ENCODE data around the gene NR3C1.

The NR3C1 gene

DNA sequence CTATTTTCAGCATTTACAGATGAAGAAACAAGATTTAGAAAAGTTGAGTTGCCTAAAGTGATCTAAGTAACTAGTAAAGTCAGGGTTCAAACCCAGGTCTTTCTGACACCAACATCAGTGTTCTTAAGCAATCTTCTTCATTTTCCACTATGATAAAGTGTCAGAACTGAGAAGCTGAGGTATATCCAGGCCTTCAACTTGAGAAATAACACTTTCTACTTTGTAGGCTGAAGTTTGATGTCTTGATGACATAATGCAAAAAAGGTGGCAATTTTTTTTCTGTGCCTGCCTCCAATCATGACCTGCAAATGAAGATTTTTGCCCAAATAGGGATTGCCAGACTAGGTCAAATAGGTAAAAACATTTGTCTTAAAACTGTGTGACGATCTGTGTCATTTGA, 81.3 kb downstream of the NR3C1 start:
- Histone ChIP-seq H3F3A (ENCODE audit: low read depth) (no peaks in the 10 kb centered on the region), H3K9ac (ENCODE audit: low read depth, low read length, poor library complexity, severe bottlenecking) (no peak overlapping the region), H3K36me3 (ENCODE audit: insufficient read depth, low read length) (no peaks in the 10 kb centered on the region), H3K9me3 (ENCODE audit: insufficient read depth, low read depth, low read length) (peaks cover under 1% of the 10 kb centered on the region; the same call in 1 of the 2 replicates), H3K9me2 (replicated peaks; ENCODE audit: low read depth, low read length) (no peaks in the 10 kb centered on the region), H3K4me2 (ENCODE audit: low read depth, low read length, poor library complexity, severe bottlenecking) (no peak overlapping the region), H3K27me3 (ENCODE audit: insufficient read depth, low read length, poor library complexity, severe bottlenecking) (no peaks in the 10 kb centered on the region), H2AFZ (ENCODE audit: low read length) (no peak overlapping the region), H3K4me3 (ENCODE audit: low read length, poor library complexity, severe bottlenecking) (no peak overlapping the region), H3K79me2 (ENCODE audit: insufficient read depth, low read length) (peaks cover 17% of the 10 kb centered on the region), H3K4me1 (ENCODE audit: insufficient read depth, low read length, poor library complexity, severe bottlenecking) (no peaks in the 10 kb centered on the region), H4K20me1 (ENCODE audit: insufficient read depth, low read length, poor library complexity, severe bottlenecking) (no peaks in the 10 kb centered on the region)
- TF ChIP-seq, protein P1, sequence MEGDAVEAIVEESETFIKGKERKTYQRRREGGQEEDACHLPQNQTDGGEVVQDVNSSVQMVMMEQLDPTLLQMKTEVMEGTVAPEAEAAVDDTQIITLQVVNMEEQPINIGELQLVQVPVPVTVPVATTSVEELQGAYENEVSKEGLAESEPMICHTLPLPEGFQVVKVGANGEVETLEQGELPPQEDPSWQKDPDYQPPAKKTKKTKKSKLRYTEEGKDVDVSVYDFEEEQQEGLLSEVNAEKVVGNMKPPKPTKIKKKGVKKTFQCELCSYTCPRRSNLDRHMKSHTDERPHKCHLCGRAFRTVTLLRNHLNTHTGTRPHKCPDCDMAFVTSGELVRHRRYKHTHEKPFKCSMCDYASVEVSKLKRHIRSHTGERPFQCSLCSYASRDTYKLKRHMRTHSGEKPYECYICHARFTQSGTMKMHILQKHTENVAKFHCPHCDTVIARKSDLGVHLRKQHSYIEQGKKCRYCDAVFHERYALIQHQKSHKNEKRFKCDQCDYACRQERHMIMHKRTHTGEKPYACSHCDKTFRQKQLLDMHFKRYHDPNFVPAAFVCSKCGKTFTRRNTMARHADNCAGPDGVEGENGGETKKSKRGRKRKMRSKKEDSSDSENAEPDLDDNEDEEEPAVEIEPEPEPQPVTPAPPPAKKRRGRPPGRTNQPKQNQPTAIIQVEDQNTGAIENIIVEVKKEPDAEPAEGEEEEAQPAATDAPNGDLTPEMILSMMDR (conservative IDR thresholded peaks at IDR 0.05; ENCODE audit: low read length) = no peak
- TF ChIP-seq EZH2phosphoT487 (IDR thresholded peaks at IDR 0.05; ENCODE audit: borderline replicate concordance) = no peak

DNA sequence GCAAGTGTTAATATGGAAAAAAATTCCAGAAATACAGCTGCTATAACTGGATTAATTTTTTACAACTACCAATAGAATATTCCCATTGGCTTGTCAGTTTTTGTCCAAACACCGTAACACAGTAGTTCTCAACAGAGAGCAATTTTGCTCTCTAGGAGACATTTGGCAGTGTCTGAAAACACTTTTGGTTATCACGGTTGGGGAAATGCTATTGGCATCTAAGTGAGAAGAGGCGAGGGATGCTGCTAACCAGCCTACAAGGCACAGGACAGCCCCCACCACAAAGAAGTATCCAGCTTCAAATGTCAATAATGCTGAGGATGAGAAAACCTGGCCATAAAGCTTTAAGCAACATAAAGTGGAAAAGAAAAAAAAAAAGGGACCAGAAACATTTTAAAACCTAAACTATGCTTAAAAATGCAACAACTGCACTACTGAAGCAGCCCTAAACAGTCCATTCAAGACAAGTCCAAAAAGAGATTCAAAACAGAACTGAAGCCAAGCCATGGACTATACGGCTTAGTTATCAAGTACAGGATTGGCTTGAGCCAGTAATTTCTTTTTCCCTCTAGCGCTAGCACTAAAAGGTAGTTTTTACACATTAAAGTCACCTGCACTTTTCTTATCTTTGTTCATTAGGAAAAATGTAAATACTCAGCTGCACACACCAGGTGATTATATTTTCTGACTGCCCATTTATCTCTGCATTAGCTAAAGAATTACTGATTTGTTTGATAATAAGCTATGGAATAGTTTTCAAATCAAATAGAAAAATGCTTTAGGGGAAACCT, 83.9 kb downstream of the NR3C1 start:
- no peaks in the 10 kb centered on the region for H3K9me2 ChIP-seq (replicated peaks; ENCODE audit: low read depth, low read length)
- no peak overlapping the region for H3K4me2 ChIP-seq (ENCODE audit: low read depth, low read length, poor library complexity, severe bottlenecking)
- H3K9me3 ChIP-seq (ENCODE audit: insufficient read depth, low read depth, low read length) = no peaks in the 10 kb centered on the region; the same call in 1 of the 2 replicates
- H2AFZ ChIP-seq (ENCODE audit: low read length) = no peak overlapping the region
- peaks cover 8% of the 10 kb centered on the region; the same call in 1 of the 2 replicates for H3K79me2 ChIP-seq (ENCODE audit: insufficient read depth, low read length)
- H3K36me3 ChIP-seq (ENCODE audit: insufficient read depth, low read length) = no peaks in the 10 kb centered on the region
- H3K27me3 ChIP-seq (ENCODE audit: insufficient read depth, low read length, poor library complexity, severe bottlenecking) = no peaks in the 10 kb centered on the region
- no peaks in the 10 kb centered on the region for H3F3A ChIP-seq (ENCODE audit: low read depth)
- no peak for TF ChIP-seq EZH2phosphoT487 (IDR thresholded peaks at IDR 0.05; ENCODE audit: borderline replicate concordance)
- TF ChIP-seq, protein P1 (conservative IDR thresholded peaks at IDR 0.05; ENCODE audit: low read length) = no peak
- no peaks in the 10 kb centered on the region for H3K4me1 ChIP-seq (ENCODE audit: insufficient read depth, low read length, poor library complexity, severe bottlenecking)
- H3K9ac ChIP-seq (ENCODE audit: low read depth, low read length, poor library complexity, severe bottlenecking) = no peak overlapping the region
- H4K20me1 ChIP-seq (ENCODE audit: insufficient read depth, low read length, poor library complexity, severe bottlenecking) = no peaks in the 10 kb centered on the region
- H3K4me3 ChIP-seq (ENCODE audit: low read length, poor library complexity, severe bottlenecking) = no peak overlapping the region

DNA sequence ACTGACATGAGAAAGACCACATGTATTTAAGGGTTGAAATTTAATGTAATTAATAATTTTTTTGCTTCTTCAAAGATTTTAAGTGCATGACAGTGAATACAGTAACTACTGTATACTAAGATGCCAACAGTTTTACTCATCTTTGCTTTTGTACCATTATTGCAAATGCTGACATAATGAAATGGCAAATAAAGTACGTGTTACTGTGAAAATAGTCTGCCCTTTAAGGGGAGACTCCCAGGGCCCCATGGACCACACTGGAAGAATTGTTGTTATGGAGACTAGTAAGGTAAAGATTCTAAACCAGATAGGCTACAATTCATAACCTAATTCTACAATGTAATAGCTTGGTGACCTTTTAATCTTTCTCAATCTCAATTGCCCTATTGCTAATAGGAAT, 84.7 kb downstream of the NR3C1 start:
- no peak overlapping the region for H3K4me2 ChIP-seq (ENCODE audit: low read depth, low read length, poor library complexity, severe bottlenecking)
- no peak overlapping the region for H2AFZ ChIP-seq (ENCODE audit: low read length)
- no peaks in the 10 kb centered on the region for H3K27me3 ChIP-seq (ENCODE audit: insufficient read depth, low read length, poor library complexity, severe bottlenecking)
- peaks cover 2% of the 10 kb centered on the region; the same call in 1 of the 2 replicates for H3K36me3 ChIP-seq (ENCODE audit: insufficient read depth, low read length)
- no peaks in the 10 kb centered on the region for H3K9me2 ChIP-seq (replicated peaks; ENCODE audit: low read depth, low read length)
- no peaks in the 10 kb centered on the region for H3K9me3 ChIP-seq (ENCODE audit: insufficient read depth, low read depth, low read length)
- H3K79me2 ChIP-seq (ENCODE audit: insufficient read depth, low read length) = peaks cover 8% of the 10 kb centered on the region; the same call in 1 of the 2 replicates
- H3F3A ChIP-seq (ENCODE audit: low read depth) = no peaks in the 10 kb centered on the region
- no peak overlapping the region for H3K4me3 ChIP-seq (ENCODE audit: low read length, poor library complexity, severe bottlenecking)
- TF ChIP-seq EZH2phosphoT487 (IDR thresholded peaks at IDR 0.05; ENCODE audit: borderline replicate concordance) = no peak
- TF ChIP-seq, protein P1 (conservative IDR thresholded peaks at IDR 0.05; ENCODE audit: low read length) = no peak
- H4K20me1 ChIP-seq (ENCODE audit: insufficient read depth, low read length, poor library complexity, severe bottlenecking) = no peaks in the 10 kb centered on the region
- H3K4me1 ChIP-seq (ENCODE audit: insufficient read depth, low read length, poor library complexity, severe bottlenecking) = no peaks in the 10 kb centered on the region
- H3K9ac ChIP-seq (ENCODE audit: low read depth, low read length, poor library complexity, severe bottlenecking) = no peak overlapping the region

Data from Loucy (cell line).